ENCODE results near the gene IFI27. TPM values are rescaled to one million over a fixed set of nuclear protein-coding genes. Genes with fewer than 3 reads are reported as not detected.
"Not testable (repeated sequence)": the region's sequence is repeated elsewhere in the genome, so short reads cannot be mapped to it uniquely, and the experiment has no call there.

IFI27 gene
- total RNA-seq (100 to 1,000 TPM in 1 of 7 donors, 10 to 100 TPM in 6; 44.5 to 117 (median 56.9) TPM), polyA plus RNA-seq (100 to 1,000 TPM; 119 to 413 TPM)
- long read RNA-seq, donor 1, partial matches to known transcripts = 1 of 19 reads
- long read RNA-seq, donor 1, other reads (novel, unspliced or antisense) = 13 of 19 reads
- long read RNA-seq, donor 2, partial matches to known transcripts = 85 of 155 reads
- long read RNA-seq, donor 2, other reads (novel, unspliced or antisense) = 66 of 155 reads
- long read RNA-seq, donor 3, transcript IFI27-215 (5 exons, 644 nt) = minor isoform, 6 of 29 reads
- long read RNA-seq, donor 3, transcript IFI27-211 (5 exons, 364 nt) = major isoform, 11 of 29 reads
- long read RNA-seq, donor 3, partial matches to known transcripts = 0 of 29 reads
- long read RNA-seq, donor 3, other reads (novel, unspliced or antisense) = 4 of 29 reads

GRCh38 chr14:94110552-94111181, at the start of gene IFI27:
Gene IFI27, plus strand, starts transcription at chr14:94110736.
- H3K36me3 ChIP-seq = no peaks in the 10 kb centered on the region
- peak within 1 kb of the TSS; percentile 70 to 79 for H3K27ac ChIP-seq
- peaks cover 10% of the 10 kb centered on the region for H3K4me1 ChIP-seq (ENCODE audit: insufficient read depth)
- H3K9me3 ChIP-seq = no peaks in the 10 kb centered on the region
- TF ChIP-seq CTCF (IDR thresholded peaks at IDR 0.05) (no peak), EP300 (IDR thresholded peaks at IDR 0.05) (no peak), POLR2A (IDR thresholded peaks at IDR 0.05) (peak; percentile 34)
- 50 to 52% (median 51%) methylated on average over 14 of the region's 14 CpGs for WGBS, 3 donors
- intact Hi-C loops (cut with DNase I) = no loop called here
- peak; percentile 38 to 71 (median 53) for DNase-seq
- peak within 1 kb of the TSS; percentile 17 for H3K4me3 ChIP-seq
- H3K27me3 ChIP-seq = no peaks in the 10 kb centered on the region

GRCh38 chr14:94062344-94062940, 48.1 kb upstream of the IFI27 start:
- H3K36me3 ChIP-seq = no peaks in the 10 kb centered on the region

GRCh38 chr14:94066089-94066676, 44.4 kb upstream of the IFI27 start:
- WGBS, 3 donors = 53 to 61% (median 54%) methylated on average over 8 of the region's 8 CpGs

More at GRCh38 chr14:94062344-94062940, 48.1 kb upstream of the IFI27 start:
- Histone ChIP-seq H3K27me3 (no peaks in the 10 kb centered on the region), H3K4me1 (ENCODE audit: insufficient read depth) (peaks cover 26% of the 10 kb centered on the region), H3K27ac (peak overlapping the region in 1 of 2 donors; percentile 19), H3K4me3 (no peak overlapping the region), H3K9me3 (no peaks in the 10 kb centered on the region)
- 27 to 36% (median 31%) methylated on average over 9 of the region's 9 CpGs for WGBS, 3 donors
- intact Hi-C loops (cut with DNase I) = no loop called here
- TF ChIP-seq POLR2A (IDR thresholded peaks at IDR 0.05) = no peak
- TF ChIP-seq EP300 (IDR thresholded peaks at IDR 0.05) = no peak
- TF ChIP-seq CTCF (IDR thresholded peaks at IDR 0.05) = no peak
- no peak for DNase-seq

GRCh38 chr14:94072076-94072475, 38.5 kb upstream of the IFI27 start:
- DNase-seq; H3K9me3 ChIP-seq; H3K4me3 ChIP-seq; H3K27me3 ChIP-seq; H3K4me1 ChIP-seq (ENCODE audit: insufficient read depth); H3K36me3 ChIP-seq; H3K27ac ChIP-seq; intact Hi-C loops (cut with DNase I): not testable (repeated sequence)
- WGBS, 3 donors = 92 to 96% (median 93%) methylated on average over 3 of the region's 3 CpGs

More at GRCh38 chr14:94066089-94066676, 44.4 kb upstream of the IFI27 start:
- peak overlapping the region in 1 of 2 donors; percentile 13 for H3K27ac ChIP-seq
- peak in 1 of 5 donors; percentile 50 for DNase-seq
- no peak overlapping the region for H3K4me3 ChIP-seq
- no peaks in the 10 kb centered on the region for H3K9me3 ChIP-seq
- H3K36me3 ChIP-seq = no peaks in the 10 kb centered on the region
- H3K4me1 ChIP-seq (ENCODE audit: insufficient read depth) = peaks cover 16% of the 10 kb centered on the region
- H3K27me3 ChIP-seq = no peaks in the 10 kb centered on the region
- intact Hi-C loops (cut with DNase I) = no loop called here
- TF ChIP-seq POLR2A (IDR thresholded peaks at IDR 0.05) = no peak
- TF ChIP-seq EP300 (IDR thresholded peaks at IDR 0.05) = no peak

GRCh38 chr14:94074534-94074933, 36.0 kb upstream of the IFI27 start:
- intact Hi-C loops (cut with DNase I) = no loop called here
- 90 to 97% (median 92%) methylated on average over 3 of the region's 3 CpGs for WGBS, 3 donors
- Histone ChIP-seq H3K4me1 (ENCODE audit: insufficient read depth) (peaks cover 18% of the 10 kb centered on the region), H3K9me3 (peaks cover 0 to 2% of the 10 kb centered on the region in 2 donors), H3K36me3 (no peaks in the 10 kb centered on the region), H3K27me3 (no peaks in the 10 kb centered on the region), H3K27ac (no peak overlapping the region), H3K4me3 (no peak overlapping the region)
- DNase-seq = no peak
- TF ChIP-seq POLR2A (IDR thresholded peaks at IDR 0.05) = no peak
- TF ChIP-seq EP300 (IDR thresholded peaks at IDR 0.05) = no peak
- no peak for TF ChIP-seq CTCF (IDR thresholded peaks at IDR 0.05)

Data from ovary (tissue), 10 donors.